Activated T-helper 1 cell treated with anti-CD3 and anti-CD28 coated beads, Interleukin-12 subunit alpha, Interleukin-12 subunit beta, Interleukin-2, Interleukin-4 antibody, amounts not matched to agents 30 ng/mL and 10 ng/mL and 1 ng/mL, durations not matched to agents 14 hours and 24 hours and 36 hours (primary cell): ENCODE measurements around the gene GADD45B. TPM values are rescaled to one million over a fixed set of nuclear protein-coding genes. Genes with fewer than 3 reads are reported as not detected.
"Not testable (repeated sequence)": the region's sequence is repeated elsewhere in the genome, so short reads cannot be mapped to it uniquely, and the experiment has no call there.

Source experiments
- DNase-seq: peaks from one replicate; pipeline ENCODE4 v3.0.0; 2021; ENCODE audit warnings: low spot score
- H3K27ac Mint-ChIP-seq: one replicate; pipeline ENCODE4 v1.8.0; 2021; ENCODE audit warnings: mild to moderate bottlenecking, mixed read lengths
- H3K27me3 Mint-ChIP-seq: one replicate; pipeline ENCODE4 v1.8.0; 2022; ENCODE audit warnings: mild to moderate bottlenecking, moderate library complexity, mixed read lengths; ENCODE audit not compliant: insufficient read depth
- H3K36me3 Mint-ChIP-seq: one replicate; pipeline ENCODE4 v1.8.0; 2021; ENCODE audit warnings: low read depth, mixed read lengths
- H3K4me1 Mint-ChIP-seq: one replicate; pipeline ENCODE4 v1.8.0; 2021; ENCODE audit warnings: low read depth, mixed read lengths
- H3K4me3 Mint-ChIP-seq: one replicate; pipeline ENCODE4 v1.8.0; 2021; ENCODE audit warnings: mild to moderate bottlenecking, moderate library complexity, mixed read lengths
- H3K9me3 Mint-ChIP-seq: one replicate; pipeline ENCODE4 v1.8.0; 2021; ENCODE audit warnings: mixed read lengths
- intact Hi-C: fragments of 100-400 bp; cut with micrococcal nuclease; formaldehyde crosslinking; loops from one replicate; pipeline ENCODE4 v1.15.1; 2024
- total RNA-seq: library from RNA; stranded (reverse); gene quantifications from 2 replicates; pipeline ENCODE4 v1.2.3, GENCODE V29; 2022

GADD45B gene
- total RNA-seq, 1 donor from 2014 or later = 129 TPM

DNA sequence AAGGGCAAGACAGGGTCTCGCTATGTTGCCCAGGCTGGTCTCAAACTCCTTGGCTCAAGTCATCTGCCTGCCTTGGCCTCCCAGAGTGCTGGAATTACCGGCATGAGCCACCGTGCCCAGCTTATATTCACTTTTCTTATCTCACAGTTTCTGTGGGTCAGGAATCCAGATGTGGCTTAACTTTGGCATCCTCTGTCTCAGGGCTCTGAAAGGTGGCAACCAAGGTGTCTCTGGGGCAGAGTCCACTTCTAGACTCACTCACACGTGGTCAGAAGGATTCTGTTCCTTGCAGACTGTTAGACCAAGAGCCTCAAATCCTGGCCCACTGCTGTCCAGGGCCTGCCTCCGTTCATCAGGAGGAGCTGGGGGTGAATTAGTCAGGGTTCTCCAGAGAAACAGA, 11.5 kb upstream of the GADD45B start:
- Mint-ChIP-seq H3K4me3 (peak overlapping the region; percentile 26), H3K27ac (no peak overlapping the region), H3K9me3 (no peaks in the 10 kb centered on the region), H3K27me3 (peaks cover 3% of the 10 kb centered on the region), H3K4me1 (peaks cover 22% of the 10 kb centered on the region), H3K36me3 (peaks cover 3% of the 10 kb centered on the region)
- intact Hi-C loops = no loop called here
- no peak for DNase-seq

DNA sequence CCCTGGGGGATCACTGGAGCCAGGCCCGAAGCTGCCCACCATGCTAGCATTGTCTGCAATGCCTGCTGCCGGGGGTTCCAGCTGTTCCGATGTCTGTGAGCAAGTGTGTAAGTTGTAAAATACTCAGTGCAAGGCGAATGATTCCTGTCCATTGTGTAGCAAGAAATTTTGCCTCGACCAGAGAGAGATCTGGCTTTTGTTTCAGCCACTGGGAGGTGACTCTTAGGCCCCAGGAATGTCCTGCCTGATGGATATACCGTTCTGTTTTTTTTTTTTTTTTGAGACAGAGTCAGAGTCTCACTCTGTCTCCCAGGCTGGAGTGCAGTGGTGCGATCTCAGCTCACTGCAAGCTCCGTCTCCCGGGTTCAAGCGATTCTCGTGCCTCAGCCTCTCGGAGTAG, 7.3 kb upstream of the GADD45B start:
- intact Hi-C loops = no loop called here
- no peak overlapping the region for H3K27ac Mint-ChIP-seq
- DNase-seq = no peak
- no peak overlapping the region for H3K4me3 Mint-ChIP-seq
- H3K9me3 Mint-ChIP-seq = no peaks in the 10 kb centered on the region
- H3K36me3 Mint-ChIP-seq = no peaks in the 10 kb centered on the region
- H3K27me3 Mint-ChIP-seq = no peaks in the 10 kb centered on the region
- H3K4me1 Mint-ChIP-seq = peaks cover 10% of the 10 kb centered on the region

DNA sequence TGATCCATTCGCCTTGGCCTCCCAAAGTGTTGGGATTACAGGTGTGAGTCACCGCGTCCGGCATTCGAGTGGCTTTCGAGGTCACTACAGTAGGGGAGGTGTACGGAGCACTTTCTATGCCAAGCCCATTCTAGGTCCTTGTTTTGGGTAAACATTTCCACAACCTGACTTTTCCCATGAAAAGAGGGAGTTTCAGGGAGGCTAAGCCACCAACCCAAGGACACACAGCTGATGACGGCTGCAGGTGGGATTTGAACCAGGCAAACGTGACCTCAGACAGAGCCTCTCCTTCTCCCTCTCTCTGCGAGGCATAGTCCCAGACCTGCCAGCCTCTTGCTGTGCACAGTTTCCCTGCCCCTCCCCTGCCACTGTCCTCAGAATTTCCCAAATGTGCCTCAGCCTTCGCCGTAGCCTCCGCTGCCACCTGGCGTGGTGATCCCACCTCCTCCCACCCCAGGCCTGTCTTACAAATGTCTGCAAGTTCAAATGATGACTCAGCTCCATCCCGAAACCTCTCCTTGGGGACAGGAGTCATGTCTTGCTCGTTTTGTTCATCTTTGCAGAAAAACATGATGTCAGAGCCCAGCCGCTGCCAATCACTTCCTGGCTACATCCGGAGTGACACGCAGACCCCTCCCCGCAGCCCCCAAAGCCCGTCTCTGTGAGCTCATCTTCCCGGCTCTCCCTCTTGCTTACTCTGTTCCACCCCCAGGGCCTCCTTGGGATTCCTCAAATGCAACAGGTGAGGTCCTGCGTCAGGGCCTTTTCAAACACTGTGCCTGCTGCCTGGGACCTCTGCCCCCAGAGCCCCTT, 6.6 kb upstream of the GADD45B start:
- no peak for DNase-seq
- H3K4me3 Mint-ChIP-seq = no peak overlapping the region
- H3K9me3 Mint-ChIP-seq = no peaks in the 10 kb centered on the region
- H3K36me3 Mint-ChIP-seq = no peaks in the 10 kb centered on the region
- H3K27me3 Mint-ChIP-seq = no peaks in the 10 kb centered on the region
- H3K27ac Mint-ChIP-seq = no peak overlapping the region
- intact Hi-C loops = no loop called here
- H3K4me1 Mint-ChIP-seq = peaks cover 10% of the 10 kb centered on the region

DNA sequence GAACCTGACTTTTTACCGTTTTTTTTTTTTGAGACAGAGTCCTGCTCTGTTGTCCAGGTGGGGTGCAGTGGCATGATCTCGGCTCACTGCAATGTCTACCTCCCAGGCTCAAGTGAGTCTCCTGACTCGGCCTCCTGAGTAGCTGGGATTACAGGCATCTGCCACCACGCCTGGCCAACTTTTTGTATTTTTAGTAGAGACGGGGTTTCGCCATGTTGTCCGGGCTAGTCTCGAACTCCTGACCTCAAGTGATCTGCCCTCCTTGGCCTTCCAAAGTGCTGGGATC, 6.1 kb upstream of the GADD45B start:
- H3K4me3 Mint-ChIP-seq, DNase-seq, H3K4me1 Mint-ChIP-seq, H3K36me3 Mint-ChIP-seq, H3K27ac Mint-ChIP-seq, H3K27me3 Mint-ChIP-seq, H3K9me3 Mint-ChIP-seq: not testable (repeated sequence)
- intact Hi-C loops = loop anchor here (10.0 kb wide), 2 partner anchors 275 to 315 kb away; partner anchors contain the start of genes SGTA, SLC39A3 and THOP1

GRCh38 chr19:2474232-2475017, 1.5 kb upstream of the GADD45B start:
- peak overlapping the region; percentile 93 for H3K4me3 Mint-ChIP-seq
- H3K36me3 Mint-ChIP-seq = peaks cover 23% of the 10 kb centered on the region
- peak overlapping the region; percentile 91 for H3K27ac Mint-ChIP-seq

GRCh38 chr19:2475018-2475701, 767 bp upstream of the GADD45B start:
- intact Hi-C loops = loop anchor here (1.0 to 10.0 kb wide), 5 partner anchors 18 to 562 kb away; partner anchors contain the start of genes LMNB2, SGTA, SLC39A3 and THOP1
- peaks cover 23% of the 10 kb centered on the region for H3K36me3 Mint-ChIP-seq

More at GRCh38 chr19:2474232-2475017, 1.5 kb upstream of the GADD45B start:
- DNase-seq = peak; percentile 87
- no peaks in the 10 kb centered on the region for H3K27me3 Mint-ChIP-seq
- no peaks in the 10 kb centered on the region for H3K9me3 Mint-ChIP-seq
- intact Hi-C loops = loop anchor here (1.0 to 10.0 kb wide), 9 partner anchors 18 to 563 kb away; partner anchors contain the start of genes LMNB2, SGTA, SLC39A3 and THOP1
- peaks cover 16% of the 10 kb centered on the region for H3K4me1 Mint-ChIP-seq

GRCh38 chr19:2476451-2477140, 669 bp downstream of the GADD45B start:
- intact Hi-C loops = loop anchor here (1.0 to 10.0 kb wide), 6 partner anchors 77 to 561 kb away; partner anchors contain the start of genes SGTA, SLC39A3 and THOP1
- Mint-ChIP-seq H3K4me1 (peaks cover 16% of the 10 kb centered on the region), H3K27ac (peak overlapping the region; percentile 88), H3K36me3 (peaks cover 23% of the 10 kb centered on the region), H3K27me3 (no peaks in the 10 kb centered on the region), H3K9me3 (no peaks in the 10 kb centered on the region), H3K4me3 (peak overlapping the region; percentile 93)
- peak; percentile 62 for DNase-seq

More at GRCh38 chr19:2475018-2475701, 767 bp upstream of the GADD45B start:
- Mint-ChIP-seq H3K4me1 (peaks cover 16% of the 10 kb centered on the region), H3K27me3 (no peaks in the 10 kb centered on the region), H3K9me3 (no peaks in the 10 kb centered on the region), H3K27ac (peak overlapping the region; percentile 91), H3K4me3 (peak overlapping the region; percentile 93)
- peak; percentile 59 for DNase-seq

DNA sequence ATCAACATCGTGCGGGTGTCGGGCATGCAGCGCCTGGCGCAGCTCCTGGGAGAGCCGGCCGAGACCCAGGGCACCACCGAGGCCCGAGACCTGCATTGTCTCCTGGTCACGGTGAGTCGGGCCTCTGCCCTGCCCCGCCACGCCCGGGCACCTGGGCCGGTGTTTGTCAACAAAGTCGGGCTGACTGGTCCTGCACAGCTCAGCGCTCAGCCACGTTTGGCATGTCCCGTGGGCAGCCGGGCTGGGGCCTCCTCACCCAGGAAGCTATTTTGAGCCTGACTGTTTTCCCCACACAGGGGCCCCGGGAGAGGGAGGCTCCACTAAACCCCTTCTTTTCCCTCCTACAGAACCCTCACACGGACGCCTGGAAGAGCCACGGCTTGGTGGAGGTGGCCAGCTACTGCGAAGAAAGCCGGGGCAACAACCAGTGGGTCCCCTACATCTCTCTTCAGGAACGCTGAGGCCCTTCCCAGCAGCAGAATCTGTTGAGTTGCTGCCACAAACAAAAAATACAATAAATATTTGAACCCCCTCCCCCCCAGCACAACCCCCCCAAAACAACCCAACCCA, 1.3 kb downstream of the GADD45B start:
- peak overlapping the region; percentile 88 for H3K27ac Mint-ChIP-seq
- H3K27me3 Mint-ChIP-seq = no peaks in the 10 kb centered on the region
- intact Hi-C loops = loop anchor here (5.0 to 10.0 kb wide), 3 partner anchors 268 to 560 kb away; partner anchors contain the start of genes SGTA, SLC39A3 and THOP1

DNA sequence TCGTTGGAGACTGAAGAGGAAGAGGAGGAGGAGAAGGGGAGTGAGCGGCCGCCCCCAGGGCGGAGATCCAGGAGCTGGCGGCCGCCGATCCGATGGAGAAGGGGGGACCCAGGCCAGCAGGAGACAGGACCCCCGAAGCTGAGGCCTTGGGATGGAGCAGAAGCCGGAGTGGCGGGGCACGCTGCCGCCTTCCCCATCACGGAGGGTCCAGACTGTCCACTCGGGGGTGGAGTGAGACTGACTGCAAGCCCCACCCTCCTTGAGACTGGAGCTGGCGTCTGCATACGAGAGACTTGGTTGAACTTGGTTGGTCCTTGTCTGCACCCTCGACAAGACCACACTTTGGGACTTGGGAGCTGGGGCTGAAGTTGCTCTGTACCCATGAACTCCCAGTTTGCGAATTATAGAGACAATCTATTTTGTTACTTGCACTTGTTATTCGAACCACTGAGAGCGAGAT, 1.8 kb downstream of the GADD45B start:
- peak overlapping the region; percentile 89 for H3K27ac Mint-ChIP-seq
- H3K27me3 Mint-ChIP-seq = no peaks in the 10 kb centered on the region
- peak overlapping the region; percentile 93 for H3K4me3 Mint-ChIP-seq
- intact Hi-C loops = loop anchor here (5.0 to 10.0 kb wide), 3 partner anchors 267 to 560 kb away; partner anchors contain the start of genes SGTA, SLC39A3 and THOP1
- DNase-seq = peak; percentile 32
- peaks cover 16% of the 10 kb centered on the region for H3K4me1 Mint-ChIP-seq
- H3K9me3 Mint-ChIP-seq = no peaks in the 10 kb centered on the region
- peaks cover 23% of the 10 kb centered on the region for H3K36me3 Mint-ChIP-seq

More for the DNA sequence above, 1.3 kb downstream of the GADD45B start:
- peaks cover 16% of the 10 kb centered on the region for H3K4me1 Mint-ChIP-seq
- peak overlapping the region; percentile 93 for H3K4me3 Mint-ChIP-seq
- DNase-seq = no peak
- no peaks in the 10 kb centered on the region for H3K9me3 Mint-ChIP-seq
- peaks cover 23% of the 10 kb centered on the region for H3K36me3 Mint-ChIP-seq

- H3K36me3 Mint-ChIP-seq = peaks cover 23% of the 10 kb centered on the region
- peak overlapping the region; percentile 93 for H3K4me3 Mint-ChIP-seq
- H3K4me1 Mint-ChIP-seq = peaks cover 16% of the 10 kb centered on the region
- intact Hi-C loops = loop anchor here (5.0 to 10.0 kb wide), 3 partner anchors 266 to 559 kb away; partner anchors contain the start of genes SGTA, SLC39A3 and THOP1
- no peaks in the 10 kb centered on the region for H3K9me3 Mint-ChIP-seq
- peak overlapping the region; percentile 74 for H3K27ac Mint-ChIP-seq
- no peaks in the 10 kb centered on the region for H3K27me3 Mint-ChIP-seq
- DNase-seq = peak; percentile 32
Measured at GRCh38 chr19:2478278-2478755, 2.4 kb downstream of the GADD45B start.

DNA sequence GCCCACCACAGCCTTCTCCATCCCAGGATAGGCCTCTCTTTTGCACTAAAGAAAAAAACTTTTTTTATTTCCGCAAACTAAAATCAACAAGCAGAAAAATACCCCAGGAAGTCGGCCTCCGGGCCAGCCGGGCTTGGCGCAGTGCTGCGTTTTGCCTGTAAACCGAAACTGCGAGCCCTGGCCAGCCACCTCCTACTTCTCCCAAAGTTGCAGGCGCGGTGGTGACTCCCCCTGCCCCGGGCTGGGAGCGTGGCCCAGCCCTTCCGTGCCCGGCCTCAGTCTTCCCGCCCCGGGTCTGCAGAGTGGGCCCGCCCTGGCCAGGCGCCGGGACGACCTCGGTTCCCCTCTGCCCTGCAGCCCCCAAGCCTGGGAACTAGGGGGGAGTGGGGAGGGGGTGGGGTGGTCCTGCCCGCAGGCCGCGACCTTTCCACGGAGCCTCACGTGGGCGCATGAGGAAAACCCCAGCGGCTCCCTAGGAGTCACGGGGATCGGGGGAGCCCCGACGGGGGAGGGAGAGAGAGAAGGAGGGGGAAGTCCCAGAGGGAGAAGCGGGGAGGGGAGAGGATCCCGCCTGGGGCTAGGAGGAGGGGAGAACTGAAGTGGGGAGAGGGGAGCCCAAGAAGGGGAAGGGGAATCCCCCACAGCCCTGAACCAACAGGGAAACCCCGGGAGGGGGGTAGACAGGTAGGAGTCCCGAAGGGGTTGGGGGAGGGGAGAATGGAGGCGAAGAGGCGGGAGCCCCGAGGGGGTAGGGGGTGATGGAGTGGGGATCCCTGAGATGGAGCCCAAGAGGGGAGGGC, 3.0 kb downstream of the GADD45B start:
- DNase-seq = peak; percentile 65
- H3K4me1 Mint-ChIP-seq = peaks cover 16% of the 10 kb centered on the region
- peaks cover 25% of the 10 kb centered on the region for H3K36me3 Mint-ChIP-seq
- H3K27me3 Mint-ChIP-seq = no peaks in the 10 kb centered on the region
- intact Hi-C loops = loop anchor here (5.0 to 10.0 kb wide), 3 partner anchors 266 to 558 kb away; partner anchors contain the start of genes SGTA, SLC39A3 and THOP1
- peaks cover 4% of the 10 kb centered on the region for H3K9me3 Mint-ChIP-seq
- H3K27ac Mint-ChIP-seq = peak overlapping the region; percentile 74
- peak overlapping the region; percentile 93 for H3K4me3 Mint-ChIP-seq
